ENCODE measurements around the gene MCTP1. TPM values are rescaled to one million over a fixed set of nuclear protein-coding genes. Genes with fewer than 3 reads are reported as not detected.

MCTP1 gene
- polyA plus RNA-seq, 3 donors, result 4.3 to 7.8 (median 5.6) TPM

Other genes with a start within 250 kb of the MCTP1 start
- 1 to 10 TPM; 3.0 to 5.9 (median 5.4) TPM for gene FAM81B, start 106.3 kb upstream of the MCTP1 start, polyA plus RNA-seq (ENCODE audit: insufficient read length in 3 of 3)